IPS-20b (cell line): ENCODE data around the gene DIABLO.

ENCODE experiments used
- H3K27ac ChIP-seq: one replicate; pipeline ENCODE4 v1.5.1; 2013; ENCODE audit warnings: low read length
- H3K27me3 ChIP-seq: 2 replicates; pipeline ENCODE4 v1.6.1; 2013; ENCODE audit warnings: mild to moderate bottlenecking, low read length, inconsistent platforms; ENCODE audit not compliant: insufficient read depth
- H3K36me3 ChIP-seq: 2 replicates; pipeline ENCODE4 v1.6.1; 2013; ENCODE audit warnings: low read depth, mild to moderate bottlenecking, inconsistent platforms, low read length, moderate library complexity; ENCODE audit not compliant: insufficient read depth
- H3K4me1 ChIP-seq: 2 replicates; pipeline ENCODE4 v1.6.1; 2013; ENCODE audit warnings: mild to moderate bottlenecking, control low read depth, inconsistent platforms, low read length, moderate library complexity; ENCODE audit not compliant: insufficient read depth
- H3K4me3 ChIP-seq: 2 replicates; pipeline ENCODE4 v1.5.1; 2013; ENCODE audit warnings: mild to moderate bottlenecking, low read length, inconsistent platforms
- H3K9ac ChIP-seq: 2 replicates; pipeline ENCODE4 v1.6.1; 2013; ENCODE audit warnings: low read depth, mild to moderate bottlenecking, inconsistent platforms, low read length, moderate library complexity
- H3K9me3 ChIP-seq: 2 replicates; pipeline ENCODE4 v1.6.1; 2013; ENCODE audit warnings: mild to moderate bottlenecking, low read depth, low read length, inconsistent platforms; ENCODE audit not compliant: insufficient read depth

The DIABLO gene

GRCh38 chr12:122161682-122162081, 64.2 kb downstream of the DIABLO start:
- H3K4me3 ChIP-seq = no peak overlapping the region
- no peaks in the 10 kb centered on the region for H3K4me1 ChIP-seq
- H3K36me3 ChIP-seq = no peaks in the 10 kb centered on the region
- H3K9me3 ChIP-seq = no peaks in the 10 kb centered on the region
- H3K9ac ChIP-seq = no peak overlapping the region
- H3K27me3 ChIP-seq = no peaks in the 10 kb centered on the region
- H3K27ac ChIP-seq = no peak overlapping the region

- no peaks in the 10 kb centered on the region for H3K36me3 ChIP-seq
- H3K4me1 ChIP-seq = no peaks in the 10 kb centered on the region
- no peaks in the 10 kb centered on the region for H3K27me3 ChIP-seq
- H3K4me3 ChIP-seq = no peak overlapping the region
- H3K9ac ChIP-seq = no peak overlapping the region
- H3K9me3 ChIP-seq = no peaks in the 10 kb centered on the region
- no peak overlapping the region for H3K27ac ChIP-seq
Observed at GRCh38 chr12:122160761-122161160, 65.1 kb downstream of the DIABLO start.

GRCh38 chr12:122159882-122160281, 66.0 kb downstream of the DIABLO start:
- Histone ChIP-seq H3K9ac (no peak overlapping the region), H3K27ac (no peak overlapping the region), H3K4me3 (no peak overlapping the region), H3K27me3 (no peaks in the 10 kb centered on the region), H3K9me3 (no peaks in the 10 kb centered on the region), H3K4me1 (no peaks in the 10 kb centered on the region), H3K36me3 (no peaks in the 10 kb centered on the region)

GRCh38 chr12:122158700-122159285, 67.1 kb downstream of the DIABLO start:
- H3K9me3 ChIP-seq = no peaks in the 10 kb centered on the region
- H3K9ac ChIP-seq = no peak overlapping the region
- H3K4me3 ChIP-seq = no peak overlapping the region
- H3K27ac ChIP-seq = no peak overlapping the region
- no peaks in the 10 kb centered on the region for H3K27me3 ChIP-seq
- no peaks in the 10 kb centered on the region for H3K4me1 ChIP-seq
- no peaks in the 10 kb centered on the region for H3K36me3 ChIP-seq
